ENCODE results near the gene POLD4. TPM values are rescaled to one million over a fixed set of nuclear protein-coding genes. Genes with fewer than 3 reads are reported as not detected.
A peak's percentile ranks its signal among the peaks of the same experiment; 100 is the strongest.

POLD4 gene
- total and polyA plus RNA-seq, 12 donors, result 13.0 to 166 (median 95.6) TPM

DNA sequence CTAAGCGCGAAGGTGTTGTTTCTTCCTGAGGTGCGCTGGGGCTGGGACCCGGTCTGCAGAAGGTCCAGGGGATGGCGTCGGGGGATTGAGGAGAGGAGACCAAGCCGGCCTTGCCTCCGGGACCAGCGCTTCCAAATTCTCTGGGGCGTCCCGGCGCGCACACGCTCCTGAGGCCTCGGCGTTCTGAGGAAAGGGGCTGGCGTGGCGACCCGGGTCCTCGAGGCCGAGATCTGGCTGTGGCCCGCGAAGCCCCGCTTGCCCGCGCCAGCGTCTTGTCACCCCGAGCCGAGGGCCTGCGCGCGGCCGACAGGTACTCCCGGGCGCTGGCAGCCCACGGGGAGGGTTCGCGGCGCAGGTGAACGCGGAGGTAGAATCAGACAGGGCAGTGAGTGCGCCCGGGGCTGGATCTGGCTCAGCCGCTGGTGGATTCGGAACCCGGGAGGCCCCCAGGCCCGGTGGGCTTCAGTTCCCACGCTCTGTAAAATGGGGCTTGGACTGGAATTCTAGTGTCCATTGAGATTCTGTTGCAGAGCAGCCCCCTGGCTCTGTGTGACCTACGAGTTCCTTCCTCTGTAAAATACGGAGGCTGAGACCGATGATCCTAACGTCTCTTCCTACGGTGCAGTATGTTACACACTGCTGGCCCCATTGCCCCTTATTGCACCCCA, 35.3 kb downstream of the POLD4 start:
- no peaks in the 10 kb centered on the region for H3K9me3 ChIP-seq (replicated peaks in 1 of 3)
- no peaks in the 10 kb centered on the region for H3K36me3 ChIP-seq (replicated peaks in 1 of 2)
- peaks cover 0 to 12% of the 10 kb centered on the region in 2 donors for H3K4me1 ChIP-seq (replicated peaks in 1 of 2)
- intact Hi-C loops (cut with DNase I), result loop anchor here (2.0 to 10.0 kb wide), 2 partner anchors 51 to 233 kb away; partner anchors contain the start of gene GRK2 (in 2 of the 2)
- H3K4me3 ChIP-seq, result peak overlapping the region; percentile 26 to 90 (median 60)
- 1 to 7% (median 1%) methylated on average over 5 to 53 of the region's 53 CpGs for WGBS, 4 donors
- peak overlapping the region in 2 of 5 donors; percentile 80 to 94 for H3K27ac ChIP-seq
- no peak for DNase-seq
- TF ChIP-seq POLR2A (IDR thresholded peaks at IDR 0.05), result no peak
- TF ChIP-seq, protein P1, sequence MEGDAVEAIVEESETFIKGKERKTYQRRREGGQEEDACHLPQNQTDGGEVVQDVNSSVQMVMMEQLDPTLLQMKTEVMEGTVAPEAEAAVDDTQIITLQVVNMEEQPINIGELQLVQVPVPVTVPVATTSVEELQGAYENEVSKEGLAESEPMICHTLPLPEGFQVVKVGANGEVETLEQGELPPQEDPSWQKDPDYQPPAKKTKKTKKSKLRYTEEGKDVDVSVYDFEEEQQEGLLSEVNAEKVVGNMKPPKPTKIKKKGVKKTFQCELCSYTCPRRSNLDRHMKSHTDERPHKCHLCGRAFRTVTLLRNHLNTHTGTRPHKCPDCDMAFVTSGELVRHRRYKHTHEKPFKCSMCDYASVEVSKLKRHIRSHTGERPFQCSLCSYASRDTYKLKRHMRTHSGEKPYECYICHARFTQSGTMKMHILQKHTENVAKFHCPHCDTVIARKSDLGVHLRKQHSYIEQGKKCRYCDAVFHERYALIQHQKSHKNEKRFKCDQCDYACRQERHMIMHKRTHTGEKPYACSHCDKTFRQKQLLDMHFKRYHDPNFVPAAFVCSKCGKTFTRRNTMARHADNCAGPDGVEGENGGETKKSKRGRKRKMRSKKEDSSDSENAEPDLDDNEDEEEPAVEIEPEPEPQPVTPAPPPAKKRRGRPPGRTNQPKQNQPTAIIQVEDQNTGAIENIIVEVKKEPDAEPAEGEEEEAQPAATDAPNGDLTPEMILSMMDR (IDR thresholded peaks at IDR 0.05), result peak in 1 of 6 experiments; percentile 0
- no peaks in the 10 kb centered on the region for H3K27me3 ChIP-seq

DNA sequence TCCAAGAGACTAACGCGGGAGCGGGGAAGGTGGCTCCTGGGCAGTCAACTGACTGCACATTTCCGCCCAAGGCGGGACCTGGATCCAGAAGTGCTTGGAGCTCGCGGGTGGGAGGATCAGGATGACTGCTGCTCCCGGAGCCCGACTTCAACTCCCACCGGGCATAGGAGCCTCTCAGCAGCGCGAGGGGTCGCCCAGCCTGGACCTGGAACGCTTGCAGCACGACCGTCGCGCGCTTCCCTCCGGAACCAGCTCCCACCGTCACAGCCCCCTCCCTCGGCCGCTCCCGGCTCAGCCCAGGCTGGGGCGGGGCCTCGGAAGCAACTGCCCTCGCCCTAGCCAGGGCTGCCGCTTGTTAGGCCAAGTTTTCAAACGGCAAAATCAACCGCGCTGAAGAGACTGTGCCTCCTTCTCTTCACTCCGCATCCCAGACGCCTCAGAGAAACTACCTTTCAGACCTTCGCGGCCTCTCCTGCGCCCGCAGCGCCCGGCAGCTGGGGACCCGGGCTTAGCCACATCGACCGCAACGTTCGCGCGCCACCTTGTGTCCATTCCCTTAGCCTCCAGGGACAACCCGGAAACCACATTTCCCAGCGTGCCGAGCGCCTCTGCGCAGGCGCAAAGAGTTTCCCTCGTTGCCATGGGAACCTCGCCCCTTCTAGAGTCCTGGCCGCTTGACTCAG, 36.0 kb downstream of the POLD4 start:
- Histone ChIP-seq H3K36me3 (replicated peaks in 1 of 2) (no peaks in the 10 kb centered on the region), H3K27me3 (no peaks in the 10 kb centered on the region), H3K9me3 (replicated peaks in 1 of 3) (no peaks in the 10 kb centered on the region), H3K4me1 (replicated peaks in 1 of 2) (peaks cover 0 to 12% of the 10 kb centered on the region in 2 donors), H3K4me3 (peak overlapping the region; percentile 26 to 90 (median 60)), H3K27ac (peak overlapping the region; percentile 44 to 94 (median 80))
- 0 to 1% (median 0%) methylated on average over 21 to 55 of the region's 55 CpGs for WGBS, 4 donors
- peak; percentile 34 to 46 for TF ChIP-seq POLR2A (IDR thresholded peaks at IDR 0.05)
- TF ChIP-seq, protein P1 (IDR thresholded peaks at IDR 0.05), result peak; percentile 81 to 100 (median 98)
- intact Hi-C loops (cut with DNase I), result loop anchor here (2.0 to 10.0 kb wide), 2 partner anchors 51 to 233 kb away; partner anchors contain the start of gene GRK2 (in 2 of the 2)
- DNase-seq, result peak; percentile 95 to 99 (median 97)

DNA sequence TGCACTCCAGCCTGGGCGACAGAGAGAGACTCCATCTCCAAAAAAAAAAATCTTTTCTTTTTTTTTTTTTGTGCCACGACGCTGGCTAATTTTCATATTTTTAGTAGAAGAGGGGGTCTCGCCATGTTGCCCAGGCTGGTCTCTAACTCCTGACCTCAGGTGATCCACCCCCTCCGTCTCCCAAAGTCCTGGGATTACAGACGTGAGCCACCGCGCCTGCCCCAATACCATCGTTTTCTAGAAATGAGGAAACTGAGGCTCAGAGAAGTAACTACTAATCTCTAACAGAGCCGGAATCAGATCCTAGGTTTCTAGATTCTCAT, 36.5 kb downstream of the POLD4 start:
- Histone ChIP-seq H3K4me1 (replicated peaks in 1 of 2) (peaks cover 0 to 12% of the 10 kb centered on the region in 2 donors), H3K9me3 (replicated peaks in 1 of 3) (no peaks in the 10 kb centered on the region), H3K4me3 (peak overlapping the region in 3 of 4 donors; percentile 3 to 90 (median 73)), H3K27ac (peak overlapping the region; percentile 44 to 94 (median 80)), H3K36me3 (replicated peaks in 1 of 2) (no peaks in the 10 kb centered on the region), H3K27me3 (no peaks in the 10 kb centered on the region)
- WGBS, 4 donors, result 1 to 3% (median 2%) methylated on average over 8 to 10 of the region's 10 CpGs
- no peak for DNase-seq
- intact Hi-C loops (cut with DNase I), result loop anchor here (2.0 to 10.0 kb wide), 2 partner anchors 50 to 232 kb away; partner anchors contain the start of gene GRK2 (in 2 of the 2)
- TF ChIP-seq POLR2A (IDR thresholded peaks at IDR 0.05), result no peak
- TF ChIP-seq, protein P1 (IDR thresholded peaks at IDR 0.05), result no peak

DNA sequence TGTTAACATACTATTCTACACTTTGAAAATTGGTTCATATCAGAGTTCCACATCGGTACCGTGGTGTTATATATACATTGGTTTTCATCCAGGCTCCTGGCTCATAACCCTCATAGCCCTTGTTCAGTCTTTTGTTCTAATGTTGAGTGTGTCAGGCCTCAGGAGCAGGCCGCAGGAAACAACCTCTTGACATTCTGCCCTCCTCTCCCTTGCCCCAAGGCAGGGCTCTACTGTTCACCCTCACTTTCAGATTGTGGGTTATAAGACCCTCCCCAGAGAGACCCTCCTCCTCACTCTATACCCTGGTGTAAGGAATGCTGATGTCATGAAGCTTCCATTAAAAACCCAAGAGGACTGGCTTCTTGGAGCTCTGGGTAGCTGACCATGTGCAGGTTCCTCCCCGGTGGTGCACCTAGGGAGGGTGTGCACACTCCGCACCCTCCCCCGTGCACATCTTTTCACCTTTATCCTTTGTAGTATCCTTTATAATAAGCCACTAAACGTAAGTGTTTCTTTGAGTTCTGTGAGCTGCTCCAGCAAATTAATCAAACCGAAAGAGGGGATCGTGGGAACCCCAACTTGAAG, 37.9 kb downstream of the POLD4 start:
- H3K27ac ChIP-seq, result no peak overlapping the region
- no peaks in the 10 kb centered on the region for H3K27me3 ChIP-seq
- intact Hi-C loops (cut with DNase I), result loop anchor here in 1 of 2 donors (10.0 kb wide), 1 partner anchor 231 kb away; no protein-coding TSS in a partner anchor
- peak in 1 of 7 donors; percentile 29 for DNase-seq
- TF ChIP-seq, protein P1 (IDR thresholded peaks at IDR 0.05), result no peak
- TF ChIP-seq POLR2A (IDR thresholded peaks at IDR 0.05), result no peak
- peaks cover 0 to 12% of the 10 kb centered on the region in 2 donors for H3K4me1 ChIP-seq (replicated peaks in 1 of 2)
- H3K9me3 ChIP-seq (replicated peaks in 1 of 3), result no peaks in the 10 kb centered on the region
- peaks cover 0 to 3% of the 10 kb centered on the region in 2 donors for H3K36me3 ChIP-seq (replicated peaks in 1 of 2)
- H3K4me3 ChIP-seq, result no peak overlapping the region
- WGBS, 4 donors, result 84 to 91% (median 86%) methylated on average over 9 of the region's 9 CpGs
